ENCODE measurements around the gene SLC22A5. TPM values are rescaled to one million over a fixed set of nuclear protein-coding genes. Genes with fewer than 3 reads are reported as not detected.

The SLC22A5 gene
- total RNA-seq, 1 experiment from 2014 or later: 15.2 TPM

DNA sequence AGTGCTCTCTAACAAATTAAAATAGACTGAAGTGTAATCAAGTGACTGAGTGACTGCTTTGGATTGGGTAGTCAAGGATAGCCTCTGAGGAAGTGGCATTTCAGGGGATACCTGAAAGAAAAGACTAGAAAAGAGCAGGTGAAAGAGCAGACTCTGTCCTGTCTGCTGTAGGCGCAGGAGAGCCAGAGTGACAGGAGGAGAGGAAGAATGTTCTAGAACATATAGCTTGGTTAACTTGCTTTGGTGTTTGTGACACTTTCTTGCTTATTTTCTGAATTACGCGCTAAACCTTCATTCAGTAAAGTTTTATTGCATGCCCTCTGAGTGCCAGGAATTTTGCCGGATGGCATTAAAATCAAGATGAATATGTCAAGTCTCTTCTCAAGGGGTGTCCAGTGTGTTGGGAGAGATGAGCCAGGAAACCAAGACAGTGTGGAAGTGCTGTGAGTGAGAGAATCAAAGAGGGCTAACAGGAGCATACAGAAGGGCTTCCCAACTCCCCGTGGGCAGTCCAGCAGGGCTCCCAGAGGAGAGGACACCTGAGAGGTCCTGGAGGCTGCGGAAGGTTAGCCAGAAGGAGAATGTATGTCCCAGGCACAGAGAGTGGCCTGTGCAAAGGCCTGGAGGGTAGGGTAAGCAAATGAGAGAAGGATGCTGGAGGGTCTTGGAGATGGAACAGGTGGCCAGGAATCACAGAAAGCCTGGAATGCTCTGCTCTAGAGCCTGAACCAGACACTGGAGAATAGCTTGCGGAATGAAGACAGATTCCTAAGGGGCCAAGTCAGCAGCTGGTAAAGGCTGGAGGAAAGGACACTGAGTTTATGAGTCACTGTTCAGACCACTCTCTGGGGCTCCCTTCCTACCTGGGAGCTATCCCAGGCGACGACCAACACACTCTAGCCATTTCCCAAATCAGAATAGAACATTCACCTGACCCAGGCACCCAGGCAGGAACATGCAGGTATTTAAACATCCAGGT is 59.3 kb downstream of the SLC22A5 start:
- ChIA-PET CTCF (interaction anchor here (1.1 kb wide), 1 partner anchor 36 kb away, joined by 4 read pairs; no protein-coding TSS in a partner anchor), POLR2A (ENCODE audit: unreplicated experiment) (interaction anchor here (0.6 to 1.0 kb wide), 3 partner anchors 18 to 62 kb away, joined by 4 to 8 read pairs (median 7); partner anchors contain the start of gene IRF1)
- H3K9me3 ChIP-seq (ENCODE audit: insufficient read depth, low read depth): no peaks in the 10 kb centered on the region
- peak overlapping the region; percentile 87 for H3K27ac ChIP-seq
- DNase-seq: peak; percentile 51 to 67
- no TSS peak for BruUV-seq (replicated peaks)
- H3F3A ChIP-seq (ENCODE audit: insufficient read depth, low read depth): peaks cover 24% of the 10 kb centered on the region
- H3K79me2 ChIP-seq (ENCODE audit: low read depth): no peaks in the 10 kb centered on the region
- TF ChIP-seq, protein P1, sequence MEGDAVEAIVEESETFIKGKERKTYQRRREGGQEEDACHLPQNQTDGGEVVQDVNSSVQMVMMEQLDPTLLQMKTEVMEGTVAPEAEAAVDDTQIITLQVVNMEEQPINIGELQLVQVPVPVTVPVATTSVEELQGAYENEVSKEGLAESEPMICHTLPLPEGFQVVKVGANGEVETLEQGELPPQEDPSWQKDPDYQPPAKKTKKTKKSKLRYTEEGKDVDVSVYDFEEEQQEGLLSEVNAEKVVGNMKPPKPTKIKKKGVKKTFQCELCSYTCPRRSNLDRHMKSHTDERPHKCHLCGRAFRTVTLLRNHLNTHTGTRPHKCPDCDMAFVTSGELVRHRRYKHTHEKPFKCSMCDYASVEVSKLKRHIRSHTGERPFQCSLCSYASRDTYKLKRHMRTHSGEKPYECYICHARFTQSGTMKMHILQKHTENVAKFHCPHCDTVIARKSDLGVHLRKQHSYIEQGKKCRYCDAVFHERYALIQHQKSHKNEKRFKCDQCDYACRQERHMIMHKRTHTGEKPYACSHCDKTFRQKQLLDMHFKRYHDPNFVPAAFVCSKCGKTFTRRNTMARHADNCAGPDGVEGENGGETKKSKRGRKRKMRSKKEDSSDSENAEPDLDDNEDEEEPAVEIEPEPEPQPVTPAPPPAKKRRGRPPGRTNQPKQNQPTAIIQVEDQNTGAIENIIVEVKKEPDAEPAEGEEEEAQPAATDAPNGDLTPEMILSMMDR (conservative IDR thresholded peaks at IDR 0.05): no peak
- TF ChIP-seq EZH2 (IDR thresholded peaks at IDR 0.05; ENCODE audit: low read depth): no peak
- H4K20me1 ChIP-seq (ENCODE audit: insufficient read depth): no peaks in the 10 kb centered on the region; the same call in 1 of the 2 replicates
- H3K4me2 ChIP-seq: peak overlapping the region; percentile 58
- peaks cover 62% of the 10 kb centered on the region for H3K4me1 ChIP-seq (replicated peaks; ENCODE audit: insufficient read depth)
- H2AFZ ChIP-seq: no peak overlapping the region
- intact Hi-C loops (cut with micrococcal nuclease; ENCODE audit: unreplicated experiment): no loop called here
- no peaks in the 10 kb centered on the region for H3K36me3 ChIP-seq (ENCODE audit: low read depth)
- H3K4me3 ChIP-seq: no peak overlapping the region
- no peaks in the 10 kb centered on the region for H3K9me2 ChIP-seq (ENCODE audit: insufficient read depth)
- no peaks in the 10 kb centered on the region for H3K27me3 ChIP-seq (ENCODE audit: insufficient read depth, low read depth)

DNA sequence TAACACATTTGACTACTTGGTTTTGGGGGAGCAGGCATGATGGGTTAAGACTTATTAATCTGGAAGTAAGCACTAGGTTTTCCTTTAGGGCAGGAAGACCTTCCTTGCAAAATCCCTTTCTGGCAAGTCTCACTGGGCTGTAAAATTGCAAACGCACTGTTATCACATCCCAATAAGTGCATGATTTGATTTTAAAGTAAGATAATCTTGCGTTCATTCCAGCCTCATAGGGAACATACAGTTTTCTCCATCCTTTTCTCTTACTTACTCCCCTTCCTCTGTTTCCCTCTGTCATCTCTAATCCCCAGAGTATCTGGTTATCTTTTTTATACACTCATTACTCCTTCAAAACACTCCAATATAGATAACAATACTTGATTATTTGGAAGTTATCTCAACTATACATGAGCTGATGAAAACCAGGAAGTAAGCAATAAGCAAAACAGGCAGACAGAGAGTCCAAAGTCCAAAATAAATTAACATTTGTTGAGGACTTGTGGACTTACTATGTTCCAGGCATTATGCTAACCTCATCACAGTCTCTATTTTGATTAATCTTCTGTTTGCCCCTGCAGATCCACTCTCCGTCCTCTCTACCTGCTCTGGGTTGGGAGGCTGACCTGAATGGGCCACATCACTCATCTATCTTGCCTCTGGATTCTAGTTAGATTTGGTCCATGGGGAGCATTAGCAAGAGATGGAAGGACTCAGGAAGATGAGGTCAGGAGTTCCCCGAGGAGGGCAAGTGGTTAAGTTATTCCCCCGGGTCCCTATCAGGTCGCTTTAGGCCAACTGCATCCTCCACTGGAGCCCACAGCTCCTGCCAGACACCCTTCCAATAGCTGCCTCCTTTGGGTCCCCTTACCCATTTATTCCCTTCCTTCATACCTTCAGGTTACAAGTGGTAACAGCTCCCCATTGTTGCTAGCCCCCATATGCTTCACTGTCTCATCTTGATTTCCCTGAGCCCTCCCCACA is 60.2 kb downstream of the SLC22A5 start:
- no peak for DNase-seq
- Histone ChIP-seq H3K36me3 (ENCODE audit: low read depth) (no peaks in the 10 kb centered on the region), H3K9me2 (ENCODE audit: insufficient read depth) (no peaks in the 10 kb centered on the region), H3K79me2 (ENCODE audit: low read depth) (no peaks in the 10 kb centered on the region), H3K27ac (peak overlapping the region; percentile 87; the same call in 1 of the 2 replicates), H2AFZ (no peak overlapping the region), H3K4me3 (no peak overlapping the region), H3F3A (ENCODE audit: insufficient read depth, low read depth) (peaks cover 24% of the 10 kb centered on the region), H4K20me1 (ENCODE audit: insufficient read depth) (no peaks in the 10 kb centered on the region; the same call in 1 of the 2 replicates), H3K4me1 (replicated peaks; ENCODE audit: insufficient read depth) (peaks cover 53% of the 10 kb centered on the region), H3K27me3 (ENCODE audit: insufficient read depth, low read depth) (no peaks in the 10 kb centered on the region), H3K9me3 (ENCODE audit: insufficient read depth, low read depth) (no peaks in the 10 kb centered on the region), H3K4me2 (peak overlapping the region; percentile 58)
- TF ChIP-seq EZH2 (IDR thresholded peaks at IDR 0.05; ENCODE audit: low read depth): no peak
- TF ChIP-seq, protein P1 (conservative IDR thresholded peaks at IDR 0.05): no peak
- CTCF ChIA-PET: interaction anchor here (0.6 to 1.1 kb wide), 2 partner anchors 21 to 35 kb away, joined by 4 to 5 read pairs; no protein-coding TSS in a partner anchor
- POLR2A ChIA-PET (ENCODE audit: unreplicated experiment): interaction anchor here (0.6 to 0.9 kb wide), 3 partner anchors 29 to 61 kb away, joined by 3 to 8 read pairs (median 7); partner anchors contain the start of gene IRF1
- BruUV-seq (replicated peaks): no TSS peak
- intact Hi-C loops (cut with micrococcal nuclease; ENCODE audit: unreplicated experiment): no loop called here

DNA sequence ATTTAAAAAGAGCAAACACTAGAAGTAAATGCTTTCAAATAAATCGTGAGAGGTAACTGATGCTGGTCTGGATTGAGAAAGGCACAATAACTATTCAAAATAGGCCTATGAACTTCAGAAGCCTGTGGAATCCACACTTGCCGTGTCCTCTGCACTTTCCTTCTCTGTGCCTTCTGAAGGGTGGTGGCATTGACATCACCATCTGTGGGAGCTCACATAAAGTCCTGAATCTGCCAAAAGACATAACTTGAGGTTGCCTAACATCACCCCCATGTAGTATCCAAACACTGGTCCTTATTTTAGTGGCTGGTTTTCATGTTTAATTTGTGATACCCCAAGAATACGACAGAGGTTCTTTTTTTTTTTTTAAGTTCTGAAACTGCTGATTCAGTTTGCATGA is 61.2 kb downstream of the SLC22A5 start:
- Histone ChIP-seq H3K27me3 (ENCODE audit: insufficient read depth, low read depth) (no peaks in the 10 kb centered on the region), H3F3A (ENCODE audit: insufficient read depth, low read depth) (peaks cover 24% of the 10 kb centered on the region), H3K9me3 (ENCODE audit: insufficient read depth, low read depth) (no peaks in the 10 kb centered on the region), H3K4me3 (no peak overlapping the region), H3K27ac (no peak overlapping the region), H3K4me2 (no peak overlapping the region), H3K4me1 (replicated peaks; ENCODE audit: insufficient read depth) (peaks cover 43% of the 10 kb centered on the region), H4K20me1 (ENCODE audit: insufficient read depth) (no peaks in the 10 kb centered on the region; the same call in 1 of the 2 replicates), H3K79me2 (ENCODE audit: low read depth) (no peaks in the 10 kb centered on the region), H3K9me2 (ENCODE audit: insufficient read depth) (no peaks in the 10 kb centered on the region), H2AFZ (no peak overlapping the region), H3K36me3 (ENCODE audit: low read depth) (no peaks in the 10 kb centered on the region)
- BruUV-seq (replicated peaks): no TSS peak
- ChIA-PET CTCF (interaction anchor here (0.6 kb wide), 1 partner anchor 20 kb away, joined by 5 read pairs; no protein-coding TSS in a partner anchor), POLR2A (ENCODE audit: unreplicated experiment) (interaction anchor here (0.6 kb wide), 1 partner anchor 25 kb away, joined by 10 read pairs; no protein-coding TSS in a partner anchor)
- intact Hi-C loops (cut with micrococcal nuclease; ENCODE audit: unreplicated experiment): no loop called here
- TF ChIP-seq, protein P1 (conservative IDR thresholded peaks at IDR 0.05): no peak
- no peak for TF ChIP-seq EZH2 (IDR thresholded peaks at IDR 0.05; ENCODE audit: low read depth)
- DNase-seq: no peak
